ENCODE results near the gene PAWR. TPM values are rescaled to one million over a fixed set of nuclear protein-coding genes. Genes with fewer than 3 reads are reported as not detected.

The PAWR gene
- total and polyA plus RNA-seq, 2 of the 13 experiments (the other 11 are each of a cell fraction or from before 2014, with no cell fraction given) = 29.1 to 36.1 TPM

DNA sequence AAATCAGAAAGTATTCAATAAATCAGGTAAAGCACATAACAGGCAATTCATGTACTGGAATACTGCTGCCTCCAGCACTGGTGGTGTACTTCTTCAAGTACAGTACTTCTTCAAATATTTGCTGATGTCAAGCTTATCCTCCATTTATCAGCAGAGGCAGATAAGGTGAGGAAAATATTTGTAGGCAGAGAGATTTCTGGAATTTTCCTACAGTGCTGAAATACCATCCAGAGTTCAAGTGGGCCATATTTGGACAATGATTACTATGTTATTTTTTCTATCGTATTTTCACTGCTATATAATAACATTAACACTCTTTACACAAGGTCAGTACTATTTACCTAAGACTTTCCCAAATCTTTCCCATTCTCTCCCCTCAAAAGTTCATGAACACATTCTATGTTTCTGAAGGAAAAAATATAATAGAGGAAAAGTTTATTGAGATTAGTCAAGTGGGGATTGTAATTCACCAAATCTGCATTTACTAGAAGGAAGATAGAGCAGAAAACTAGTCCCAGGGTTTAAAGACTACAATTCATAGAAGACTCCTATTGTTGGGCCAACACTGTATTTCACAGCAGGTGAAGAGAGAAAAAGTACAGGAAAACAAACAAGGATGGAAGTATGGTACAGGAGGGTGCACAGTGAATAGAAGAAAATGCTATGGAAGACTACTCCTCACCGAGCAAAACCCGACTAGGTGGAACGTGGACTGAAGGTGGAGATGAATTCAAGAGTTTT lies 141.1 kb downstream of the PAWR start (continued):
- TF ChIP-seq, protein P1, sequence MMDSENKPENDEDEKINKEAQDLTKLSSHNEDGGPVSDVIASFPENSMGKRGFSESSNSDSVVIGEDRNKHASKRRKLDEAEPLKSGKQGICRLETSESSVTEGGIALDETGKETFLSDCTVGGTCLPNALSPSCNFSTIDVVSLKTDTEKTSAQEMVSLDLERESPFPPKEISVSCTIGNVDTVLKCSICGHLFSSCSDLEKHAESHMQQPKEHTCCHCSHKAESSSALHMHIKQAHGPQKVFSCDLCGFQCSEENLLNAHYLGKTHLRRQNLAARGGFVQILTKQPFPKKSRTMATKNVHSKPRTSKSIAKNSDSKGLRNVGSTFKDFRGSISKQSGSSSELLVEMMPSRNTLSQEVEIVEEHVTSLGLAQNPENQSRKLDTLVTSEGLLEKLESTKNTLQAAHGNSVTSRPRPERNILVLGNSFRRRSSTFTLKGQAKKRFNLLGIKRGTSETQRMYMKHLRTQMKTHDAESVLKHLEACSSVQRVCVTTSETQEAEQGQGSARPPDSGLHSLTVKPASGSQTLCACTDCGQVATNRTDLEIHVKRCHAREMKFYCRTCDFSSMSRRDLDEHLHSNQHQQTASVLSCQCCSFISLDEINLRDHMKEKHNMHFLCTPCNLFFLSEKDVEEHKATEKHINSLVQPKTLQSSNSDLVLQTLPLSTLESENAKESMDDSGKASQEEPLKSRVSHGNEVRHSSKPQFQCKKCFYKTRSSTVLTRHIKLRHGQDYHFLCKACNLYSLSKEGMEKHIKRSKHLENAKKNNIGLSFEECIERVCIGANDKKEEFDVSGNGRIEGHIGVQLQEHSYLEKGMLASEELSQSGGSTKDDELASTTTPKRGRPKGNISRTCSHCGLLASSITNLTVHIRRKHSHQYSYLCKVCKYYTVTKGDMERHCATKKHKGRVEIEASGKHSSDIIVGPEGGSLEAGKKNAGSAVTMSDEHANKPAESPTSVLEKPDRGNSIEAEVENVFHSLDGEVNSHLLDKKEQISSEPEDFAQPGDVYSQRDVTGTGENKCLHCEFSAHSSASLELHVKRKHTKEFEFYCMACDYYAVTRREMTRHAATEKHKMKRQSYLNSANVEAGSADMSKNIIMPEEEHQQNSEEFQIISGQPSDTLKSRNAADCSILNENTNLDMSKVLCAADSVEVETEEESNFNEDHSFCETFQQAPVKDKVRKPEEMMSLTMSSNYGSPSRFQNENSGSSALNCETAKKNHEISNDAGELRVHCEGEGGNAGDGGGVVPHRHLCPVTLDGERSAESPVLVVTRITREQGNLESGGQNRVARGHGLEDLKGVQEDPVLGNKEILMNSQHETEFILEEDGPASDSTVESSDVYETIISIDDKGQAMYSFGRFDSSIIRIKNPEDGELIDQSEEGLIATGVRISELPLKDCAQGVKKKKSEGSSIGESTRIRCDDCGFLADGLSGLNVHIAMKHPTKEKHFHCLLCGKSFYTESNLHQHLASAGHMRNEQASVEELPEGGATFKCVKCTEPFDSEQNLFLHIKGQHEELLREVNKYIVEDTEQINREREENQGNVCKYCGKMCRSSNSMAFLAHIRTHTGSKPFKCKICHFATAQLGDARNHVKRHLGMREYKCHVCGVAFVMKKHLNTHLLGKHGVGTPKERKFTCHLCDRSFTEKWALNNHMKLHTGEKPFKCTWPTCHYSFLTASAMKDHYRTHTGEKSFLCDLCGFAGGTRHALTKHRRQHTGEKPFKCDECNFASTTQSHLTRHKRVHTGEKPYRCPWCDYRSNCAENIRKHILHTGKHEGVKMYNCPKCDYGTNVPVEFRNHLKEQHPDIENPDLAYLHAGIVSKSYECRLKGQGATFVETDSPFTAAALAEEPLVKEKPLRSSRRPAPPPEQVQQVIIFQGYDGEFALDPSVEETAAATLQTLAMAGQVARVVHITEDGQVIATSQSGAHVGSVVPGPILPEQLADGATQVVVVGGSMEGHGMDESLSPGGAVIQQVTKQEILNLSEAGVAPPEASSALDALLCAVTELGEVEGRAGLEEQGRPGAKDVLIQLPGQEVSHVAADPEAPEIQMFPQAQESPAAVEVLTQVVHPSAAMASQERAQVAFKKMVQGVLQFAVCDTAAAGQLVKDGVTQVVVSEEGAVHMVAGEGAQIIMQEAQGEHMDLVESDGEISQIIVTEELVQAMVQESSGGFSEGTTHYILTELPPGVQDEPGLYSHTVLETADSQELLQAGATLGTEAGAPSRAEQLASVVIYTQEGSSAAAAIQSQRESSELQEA (CRISPR knock-in tag; IDR thresholded peaks at IDR 0.05; ENCODE audit: not compliant biosample characterization) = no peak
- TF ChIP-seq SRF (IDR thresholded peaks at IDR 0.05; ENCODE audit: low read depth, low read length) (peak; percentile 89), MZF1 (CRISPR knock-in tag; IDR thresholded peaks at IDR 0.05; ENCODE audit: borderline replicate concordance) (no peak), ZNF326 (CRISPR knock-in tag; IDR thresholded peaks at IDR 0.05; ENCODE audit: borderline replicate concordance) (no peak), KLF6 (CRISPR knock-in tag; IDR thresholded peaks at IDR 0.05) (no peak), ZBTB38 (CRISPR knock-in tag; IDR thresholded peaks at IDR 0.05) (no peak), CBX5 (CRISPR knock-in tag; IDR thresholded peaks at IDR 0.05; ENCODE audit: borderline replicate concordance) (no peak), MTF1 (CRISPR knock-in tag; IDR thresholded peaks at IDR 0.05) (no peak), BORCS8-MEF2B (CRISPR knock-in tag; IDR thresholded peaks at IDR 0.05) (no peak), ZNF530 (CRISPR knock-in tag; IDR thresholded peaks at IDR 0.05; ENCODE audit: low read depth) (no peak), ZNF30 (CRISPR knock-in tag; IDR thresholded peaks at IDR 0.05) (no peak), GLI4 (CRISPR knock-in tag; IDR thresholded peaks at IDR 0.05; ENCODE audit: borderline replicate concordance) (no peak), BHLHE40 (IDR thresholded peaks at IDR 0.05; ENCODE audit: low read length) (no peak), IKZF1 (IDR thresholded peaks at IDR 0.05) (no peak), PRPF4 (IDR thresholded peaks at IDR 0.05; ENCODE audit: low read depth, low read length, poor library complexity, severe bottlenecking) (no peak), ZNF264 (CRISPR knock-in tag; IDR thresholded peaks at IDR 0.05) (no peak), ZNF367 (CRISPR knock-in tag; IDR thresholded peaks at IDR 0.05; ENCODE audit: borderline replicate concordance) (no peak), ZNF749 (CRISPR knock-in tag; IDR thresholded peaks at IDR 0.05; ENCODE audit: borderline replicate concordance) (no peak), GZF1 (CRISPR knock-in tag; IDR thresholded peaks at IDR 0.05) (no peak), ZMYM2 (CRISPR knock-in tag; IDR thresholded peaks at IDR 0.05) (no peak)
- TF ChIP-seq, protein P2, sequence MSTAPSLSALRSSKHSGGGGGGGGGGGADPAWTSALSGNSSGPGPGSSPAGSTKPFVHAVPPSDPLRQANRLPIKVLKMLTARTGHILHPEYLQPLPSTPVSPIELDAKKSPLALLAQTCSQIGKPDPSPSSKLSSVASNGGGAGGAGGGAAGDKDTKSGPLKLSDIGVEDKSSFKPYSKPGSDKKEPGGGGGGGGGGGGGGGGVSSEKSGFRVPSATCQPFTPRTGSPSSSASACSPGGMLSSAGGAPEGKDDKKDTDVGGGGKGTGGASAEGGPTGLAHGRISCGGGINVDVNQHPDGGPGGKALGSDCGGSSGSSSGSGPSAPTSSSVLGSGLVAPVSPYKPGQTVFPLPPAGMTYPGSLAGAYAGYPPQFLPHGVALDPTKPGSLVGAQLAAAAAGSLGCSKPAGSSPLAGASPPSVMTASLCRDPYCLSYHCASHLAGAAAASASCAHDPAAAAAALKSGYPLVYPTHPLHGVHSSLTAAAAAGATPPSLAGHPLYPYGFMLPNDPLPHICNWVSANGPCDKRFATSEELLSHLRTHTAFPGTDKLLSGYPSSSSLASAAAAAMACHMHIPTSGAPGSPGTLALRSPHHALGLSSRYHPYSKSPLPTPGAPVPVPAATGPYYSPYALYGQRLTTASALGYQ (CRISPR knock-in tag; IDR thresholded peaks at IDR 0.05) = 0 out of 2 replicates have a peak, but pooled peaks have one; percentile 62
